DND-41 (cell line): ENCODE data around the gene ESRRB.

Source experiments
- ATAC-seq: fragments of 200-7000 bp; cut with Tn5 transposase; 3 replicates; pipeline ENCODE4 v1.9.1; 2021; ENCODE audit warnings: low read depth; ENCODE audit not compliant: insufficient read depth
- DNase-seq: peaks from one replicate; pipeline ENCODE4 v3.0.0-alpha.2; 2020
- H2AFZ ChIP-seq: 2 replicates; pipeline ENCODE4 v1.6.0; 2012; ENCODE audit warnings: low read depth, low read length
- H3K27ac ChIP-seq: 2 replicates; pipeline ENCODE4 v1.5.1; 2012; ENCODE audit warnings: low read length, inconsistent platforms
- H3K27me3 ChIP-seq: fragments of 200-600 bp; sonication (generic); 2 replicates; pipeline ENCODE4 v1.6.0; 2012; ENCODE audit warnings: low read length, mild to moderate bottlenecking, inconsistent platforms; ENCODE audit not compliant: insufficient read depth, poor library complexity
- H3K36me3 ChIP-seq: 2 replicates; pipeline ENCODE4 v1.5.1; 2012; ENCODE audit warnings: low read length, inconsistent platforms; ENCODE audit not compliant: insufficient read depth
- H3K4me1 ChIP-seq: 2 replicates; pipeline ENCODE4 v1.5.1; 2012; ENCODE audit warnings: mild to moderate bottlenecking, low read length; ENCODE audit not compliant: insufficient read depth
- H3K4me2 ChIP-seq: 2 replicates; pipeline ENCODE4 v1.6.0; 2012; ENCODE audit warnings: mild to moderate bottlenecking, moderate library complexity, low read length, inconsistent platforms; ENCODE audit not compliant: insufficient read depth
- H3K4me3 ChIP-seq, 2 experiments: fragments of 200-600 bp in 1 of 2; shearing (Covaris generic) in 1 of 2; 2 replicates each; pipeline ENCODE4 v1.5.1; 2012 to 2016; ENCODE audit warnings: inconsistent platforms in 2 of 2, low read length in 2 of 2, mild to moderate bottlenecking in 2 of 2, low read depth in 1 of 2, moderate library complexity in 1 of 2
- H3K79me2 ChIP-seq: 2 replicates; pipeline ENCODE4 v1.6.0; 2012; ENCODE audit warnings: low read length, inconsistent platforms; ENCODE audit not compliant: insufficient read depth
- H3K9ac ChIP-seq: 2 replicates; pipeline ENCODE4 v1.6.0; 2012; ENCODE audit warnings: low read depth, mild to moderate bottlenecking, inconsistent platforms, low read length, moderate library complexity
- H3K9me3 ChIP-seq: 2 replicates; pipeline ENCODE4 v1.5.1; 2012; ENCODE audit warnings: low read length, moderate library complexity, mild to moderate bottlenecking, inconsistent platforms; ENCODE audit not compliant: insufficient read depth, severe bottlenecking
- H4K20me1 ChIP-seq: 2 replicates; pipeline ENCODE4 v1.6.0; 2012; ENCODE audit warnings: low read length; ENCODE audit not compliant: insufficient read depth
- CTCF ChIP-seq: IDR thresholded peaks from 2 replicates; pipeline ENCODE4 v1.5.1; 2012; ENCODE audit warnings: borderline replicate concordance, low read length, moderate library complexity, mild to moderate bottlenecking; ENCODE audit not compliant: poor library complexity, severe bottlenecking; ENCODE audit errors: extremely low read depth
- EZH2 ChIP-seq: IDR thresholded peaks from 3 replicates; pipeline ENCODE4 v1.6.1; 2012; ENCODE audit warnings: borderline replicate concordance, low read depth, mild to moderate bottlenecking, moderate library complexity, low read length, inconsistent platforms; ENCODE audit not compliant: severe bottlenecking

The ESRRB gene

GRCh38 chr14:76509311-76509710, 133.4 kb downstream of the ESRRB start:
- H3K27me3 ChIP-seq, result peaks cover 23% of the 10 kb centered on the region

GRCh38 chr14:76510181-76510580, 134.2 kb downstream of the ESRRB start:
- Histone ChIP-seq H3K4me3 (no peak overlapping the region), H3K27me3 (peaks cover 23% of the 10 kb centered on the region), H2AFZ (no peak overlapping the region), H3K79me2 (no peaks in the 10 kb centered on the region), H4K20me1 (no peaks in the 10 kb centered on the region), H3K4me1 (no peaks in the 10 kb centered on the region), H3K4me2 (no peak overlapping the region), H3K9me3 (no peaks in the 10 kb centered on the region), H3K36me3 (no peaks in the 10 kb centered on the region), H3K27ac (no peak overlapping the region), H3K9ac (no peak overlapping the region)
- DNase-seq, result no peak
- no peak for ATAC-seq
- TF ChIP-seq EZH2 (no peak), CTCF (no peak)

More at GRCh38 chr14:76509311-76509710, 133.4 kb downstream of the ESRRB start:
- Histone ChIP-seq H3K9ac (no peak overlapping the region), H3K4me3 (no peak overlapping the region), H3K4me2 (no peak overlapping the region), H3K4me1 (no peaks in the 10 kb centered on the region), H3K79me2 (no peaks in the 10 kb centered on the region), H2AFZ (no peak overlapping the region), H3K27ac (no peak overlapping the region), H4K20me1 (no peaks in the 10 kb centered on the region), H3K36me3 (no peaks in the 10 kb centered on the region), H3K9me3 (no peaks in the 10 kb centered on the region)
- DNase-seq (no peak), ATAC-seq (no peak)
- no peak for TF ChIP-seq EZH2
- no peak for TF ChIP-seq CTCF

GRCh38 chr14:76514213-76514998, 138.5 kb downstream of the ESRRB start:
- H3K36me3 ChIP-seq, result no peaks in the 10 kb centered on the region
- 0 out of 3 replicates have a peak, but pooled peaks have one; percentile 47 for ATAC-seq
- no peak overlapping the region for H3K4me3 ChIP-seq

More at GRCh38 chr14:76514213-76514998, 138.5 kb downstream of the ESRRB start:
- no peaks in the 10 kb centered on the region for H3K79me2 ChIP-seq
- TF ChIP-seq CTCF, result peak; percentile 55
- TF ChIP-seq EZH2, result no peak
- H3K27me3 ChIP-seq, result peaks cover 23% of the 10 kb centered on the region
- no peak overlapping the region for H3K4me2 ChIP-seq
- H3K27ac ChIP-seq, result no peak overlapping the region
- DNase-seq, result peak; percentile 18
- H3K4me1 ChIP-seq, result no peaks in the 10 kb centered on the region
- H4K20me1 ChIP-seq, result no peaks in the 10 kb centered on the region
- H3K9ac ChIP-seq, result no peak overlapping the region
- H3K9me3 ChIP-seq, result no peaks in the 10 kb centered on the region
- H2AFZ ChIP-seq, result no peak overlapping the region
